A673 (cell line): ENCODE data around the gene PABPN1L. TPM values are rescaled to one million over a fixed set of nuclear protein-coding genes. Genes with fewer than 3 reads are reported as not detected.
"Not testable (repeated sequence)": the region's sequence is repeated elsewhere in the genome, so short reads cannot be mapped to it uniquely, and the experiment has no call there.

Experiments used
- BruUV-seq: library from RNA; stranded (reverse); fragments of 400-500 nt; replicated peaks from 2 replicates; lab custom pipeline; 2021; lab: Mats Ljungman, UMichigan
- CTCF ChIA-PET: fragments of 300-600 bp; sonication (Branson Sonifier 250); formaldehyde crosslinking; loops from one replicate; lab custom pipeline; 2022; ENCODE audit warnings: antibody characterized with exemption; lab: Charles Lee
- POLR2A ChIA-PET: fragments of 300-600 bp; sonication (Branson Sonifier 250); formaldehyde crosslinking; loops from one replicate; lab custom pipeline; 2022; ENCODE audit warnings: antibody characterized with exemption; ENCODE audit not compliant: low non-redundant PET; lab: Charles Lee
- DNase-seq: peaks from one replicate; pipeline ENCODE4 v3.0.0-alpha.2; 2015; ENCODE audit warnings: low spot score
- H3K27ac ChIP-seq: fragments of 200-600 bp; sonication (generic); 2 replicates; pipeline ENCODE4 v1.5.1; 2016; ENCODE audit warnings: mixed run types, low read depth, mild to moderate bottlenecking, mixed read lengths, antibody characterized with exemption, low read length; ENCODE audit not compliant: poor library complexity, severe bottlenecking
- H3K27me3 ChIP-seq: fragments of 200-600 bp; sonication (generic); replicated peaks from 2 replicates; pipeline ENCODE4 v1.6.1; 2017; ENCODE audit warnings: mixed run types, low read depth, mild to moderate bottlenecking, mixed read lengths, antibody characterized with exemption, low read length; ENCODE audit not compliant: insufficient read depth, poor library complexity
- H3K36me3 ChIP-seq: fragments of 200-600 bp; sonication (generic); 2 replicates; pipeline ENCODE4 v1.6.1; 2016; ENCODE audit warnings: mixed run types, mild to moderate bottlenecking, mixed read lengths, antibody characterized with exemption, low read length; ENCODE audit not compliant: insufficient read depth, poor library complexity, severe bottlenecking
- H3K4me1 ChIP-seq: fragments of 200-600 bp; sonication (generic); 2 replicates; pipeline ENCODE4 v1.6.1; 2017; ENCODE audit warnings: mixed run types, mild to moderate bottlenecking, mixed read lengths, antibody characterized with exemption, low read length; ENCODE audit not compliant: insufficient read depth, poor library complexity, severe bottlenecking
- H3K4me3 ChIP-seq: fragments of 200-600 bp; sonication (generic); 2 replicates; pipeline ENCODE4 v1.5.1; 2016; ENCODE audit warnings: low read depth, mixed run types, mild to moderate bottlenecking, mixed read lengths, low read length; ENCODE audit not compliant: poor library complexity, severe bottlenecking
- H3K9me3 ChIP-seq: fragments of 200-600 bp; sonication (generic); 2 replicates; pipeline ENCODE4 v1.6.1; 2016; ENCODE audit warnings: mixed run types, low read depth, mild to moderate bottlenecking, mixed read lengths, antibody characterized with exemption, low read length; ENCODE audit not compliant: poor library complexity, severe bottlenecking
- CTCF ChIP-seq: fragments of 300-800, 200-600 bp; sonication (generic); conservative IDR thresholded peaks from 2 replicates; pipeline ENCODE4 v1.5.1; 2017; ENCODE audit warnings: low read depth, mild to moderate bottlenecking, antibody characterized with exemption, low read length, moderate library complexity, mixed read lengths
- EZH2 ChIP-seq: fragments of 200-600 bp; sonication (generic); IDR thresholded peaks from 2 replicates; pipeline ENCODE4 v1.6.1; 2017; ENCODE audit warnings: borderline replicate concordance, low read depth, mild to moderate bottlenecking, mixed read lengths, antibody characterized with exemption, low read length; ENCODE audit not compliant: poor library complexity, severe bottlenecking
- intact Hi-C: fragments of 100-400 bp; cut with micrococcal nuclease; formaldehyde crosslinking; loops from one replicate; pipeline ENCODE4 v1.10.0; 2022; ENCODE audit not compliant: unreplicated experiment
- total RNA-seq: library from RNA; stranded (reverse); gene quantifications from 2 replicates; pipeline ENCODE4 v1.2.3, GENCODE V29; 2021

The PABPN1L gene
- total RNA-seq, 1 experiment from 2014 or later, result not detected

GRCh38 chr16:88892065-88892464, 25.6 kb upstream of the PABPN1L start:
- Histone ChIP-seq H3K27me3 (no peaks in the 10 kb centered on the region), H3K4me3 (no peak overlapping the region), H3K9me3 (no peaks in the 10 kb centered on the region), H3K4me1 (peaks cover 6% of the 10 kb centered on the region), H3K36me3 (no peaks in the 10 kb centered on the region), H3K27ac (no peak overlapping the region)
- no TSS peak for BruUV-seq
- no peak for TF ChIP-seq CTCF
- no peak for TF ChIP-seq EZH2
- intact Hi-C loops, result no loop called here
- POLR2A ChIA-PET, result no interaction called here
- CTCF ChIA-PET, result no interaction called here
- no peak for DNase-seq

- CTCF ChIA-PET, result no interaction called here
- Histone ChIP-seq H3K4me1 (peaks cover 6% of the 10 kb centered on the region), H3K36me3 (no peaks in the 10 kb centered on the region), H3K27me3 (no peaks in the 10 kb centered on the region), H3K9me3 (no peaks in the 10 kb centered on the region), H3K27ac (no peak overlapping the region), H3K4me3 (no peak overlapping the region)
- DNase-seq, result no peak
- no TSS peak for BruUV-seq
- POLR2A ChIA-PET, result no interaction called here
- TF ChIP-seq CTCF, result no peak
- TF ChIP-seq EZH2, result no peak
- intact Hi-C loops, result no loop called here
These were observed 24.6 kb upstream of the PABPN1L start for GRCh38 chr16:88891083-88891482.

GRCh38 chr16:88889702-88890352, 23.4 kb upstream of the PABPN1L start:
- intact Hi-C loops, H3K4me3 ChIP-seq, CTCF ChIA-PET, H3K27me3 ChIP-seq, H3K4me1 ChIP-seq, POLR2A ChIA-PET, BruUV-seq, H3K9me3 ChIP-seq, H3K27ac ChIP-seq, DNase-seq, H3K36me3 ChIP-seq: not testable (repeated sequence)
